Measurements from ENCODE around the gene GNAQ. TPM values are rescaled to one million over a fixed set of nuclear protein-coding genes. Genes with fewer than 3 reads are reported as not detected.

Gene GNAQ
- polyA plus RNA-seq, 1 experiment = 21.4 TPM

GRCh38 chr9:77901018-77901417, 130.6 kb downstream of the GNAQ start:
- ChIA-PET POLR2A (no interaction called here), CTCF (no interaction called here)
- no peak for TF ChIP-seq CTCF (IDR thresholded peaks at IDR 0.05; ENCODE audit: insufficient read depth, low read depth, low read length)
- Histone ChIP-seq H3K27me3 (ENCODE audit: control insufficient read depth, insufficient read depth, low read length) (no peaks in the 10 kb centered on the region), H3K36me3 (ENCODE audit: control insufficient read depth, insufficient read depth, low read length) (no peaks in the 10 kb centered on the region), H3K4me3 (ENCODE audit: low read depth, low read length) (no peak overlapping the region)
- DNase-seq (ENCODE audit: low read depth) = no peak

- CTCF ChIA-PET = interaction anchor here (1.1 kb wide), 1 partner anchor 12 kb away, joined by 4 read pairs; no protein-coding TSS in a partner anchor
- TF ChIP-seq CTCF (IDR thresholded peaks at IDR 0.05; ENCODE audit: insufficient read depth, low read depth, low read length) = no peak
- H3K27me3 ChIP-seq (ENCODE audit: control insufficient read depth, insufficient read depth, low read length) = no peaks in the 10 kb centered on the region
- POLR2A ChIA-PET = no interaction called here
- H3K36me3 ChIP-seq (ENCODE audit: control insufficient read depth, insufficient read depth, low read length) = no peaks in the 10 kb centered on the region
- no peak for DNase-seq (ENCODE audit: low read depth)
- H3K4me3 ChIP-seq (ENCODE audit: low read depth, low read length) = no peak overlapping the region
Measured at GRCh38 chr9:77899679-77900354, 131.8 kb downstream of the GNAQ start.

DNA sequence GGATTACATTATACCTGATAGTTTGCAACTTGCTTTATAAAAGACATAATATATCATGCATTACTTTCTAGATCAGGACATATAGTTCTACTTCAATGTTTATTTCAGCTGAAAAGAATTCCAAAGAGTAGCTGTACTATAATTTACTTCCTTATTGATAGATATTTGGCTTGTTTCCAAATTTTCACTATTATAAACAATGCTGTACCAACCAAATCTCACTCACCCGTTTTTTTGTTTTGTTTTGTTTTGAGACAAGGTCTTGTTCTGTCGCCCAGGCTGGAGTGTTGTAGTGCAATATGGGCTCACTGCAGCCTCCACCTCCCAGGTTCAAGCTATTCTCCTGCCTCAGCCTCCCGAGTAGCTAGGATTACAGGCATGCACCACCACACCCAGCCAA, 132.7 kb downstream of the GNAQ start:
- ChIA-PET POLR2A (no interaction called here), CTCF (no interaction called here)
- Histone ChIP-seq H3K36me3 (ENCODE audit: control insufficient read depth, insufficient read depth, low read length) (no peaks in the 10 kb centered on the region), H3K27me3 (ENCODE audit: control insufficient read depth, insufficient read depth, low read length) (no peaks in the 10 kb centered on the region), H3K4me3 (ENCODE audit: low read depth, low read length) (no peak overlapping the region)
- no peak for DNase-seq (ENCODE audit: low read depth)
- TF ChIP-seq CTCF (IDR thresholded peaks at IDR 0.05; ENCODE audit: insufficient read depth, low read depth, low read length) = no peak

GRCh38 chr9:77896938-77897667, 134.5 kb downstream of the GNAQ start:
- no peaks in the 10 kb centered on the region for H3K36me3 ChIP-seq (ENCODE audit: control insufficient read depth, insufficient read depth, low read length)
- TF ChIP-seq CTCF (IDR thresholded peaks at IDR 0.05; ENCODE audit: insufficient read depth, low read depth, low read length) = peak; percentile 15; the same call in 1 of the 2 replicates
- DNase-seq (ENCODE audit: low read depth) = no peak
- POLR2A ChIA-PET = no interaction called here
- CTCF ChIA-PET = interaction anchor here (0.7 to 3.0 kb wide), 5 partner anchors 12 to 106 kb away, joined by 3 to 11 read pairs (median 3); no protein-coding TSS in a partner anchor
- H3K27me3 ChIP-seq (ENCODE audit: control insufficient read depth, insufficient read depth, low read length) = no peaks in the 10 kb centered on the region
- no peak overlapping the region for H3K4me3 ChIP-seq (ENCODE audit: low read depth, low read length)

DNA sequence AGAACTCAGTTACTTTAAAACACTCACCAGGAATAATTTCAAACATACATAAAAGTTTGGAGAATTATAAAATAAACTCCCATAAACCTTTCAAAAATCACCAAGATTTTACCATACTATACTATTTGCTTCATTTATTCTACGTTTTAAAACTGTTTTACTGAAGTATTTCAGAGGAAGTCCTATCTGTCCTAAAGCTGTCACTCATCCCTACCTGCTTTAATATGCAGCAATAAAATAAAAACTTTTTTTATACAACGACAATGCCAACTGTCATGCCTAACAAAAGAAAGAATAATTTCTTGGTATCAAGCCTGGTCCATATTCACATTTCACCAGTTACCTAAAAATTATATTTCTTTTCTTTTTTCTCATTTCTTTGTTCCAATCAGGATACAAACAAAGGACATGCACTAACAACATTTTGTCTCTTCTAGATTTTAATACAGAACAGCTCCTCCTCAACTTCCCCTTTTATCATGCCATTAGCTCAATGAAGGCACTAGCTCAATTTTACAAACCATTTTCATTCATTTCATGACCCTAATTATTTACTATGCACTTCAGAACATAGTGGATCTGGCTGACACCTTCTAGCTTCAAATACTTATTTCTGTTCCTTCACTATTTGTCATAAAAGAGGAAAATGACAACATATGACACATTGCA, 135.2 kb downstream of the GNAQ start:
- TF ChIP-seq CTCF (IDR thresholded peaks at IDR 0.05; ENCODE audit: insufficient read depth, low read depth, low read length) = no peak
- Histone ChIP-seq H3K36me3 (ENCODE audit: control insufficient read depth, insufficient read depth, low read length) (no peaks in the 10 kb centered on the region), H3K27me3 (ENCODE audit: control insufficient read depth, insufficient read depth, low read length) (no peaks in the 10 kb centered on the region), H3K4me3 (ENCODE audit: low read depth, low read length) (no peak overlapping the region)
- CTCF ChIA-PET = interaction anchor here (0.7 to 3.0 kb wide), 5 partner anchors 11 to 106 kb away, joined by 3 to 11 read pairs (median 3); no protein-coding TSS in a partner anchor
- no peak for DNase-seq (ENCODE audit: low read depth)
- POLR2A ChIA-PET = no interaction called here

Measured in BJ (cell line).